Measurements from ENCODE around the gene DNM1. TPM values are rescaled to one million over a fixed set of nuclear protein-coding genes. Genes with fewer than 3 reads are reported as not detected.

DNM1 gene
- total and polyA plus RNA-seq, 7 donors = 1.1 to 5.4 (median 2.1) TPM

DNA sequence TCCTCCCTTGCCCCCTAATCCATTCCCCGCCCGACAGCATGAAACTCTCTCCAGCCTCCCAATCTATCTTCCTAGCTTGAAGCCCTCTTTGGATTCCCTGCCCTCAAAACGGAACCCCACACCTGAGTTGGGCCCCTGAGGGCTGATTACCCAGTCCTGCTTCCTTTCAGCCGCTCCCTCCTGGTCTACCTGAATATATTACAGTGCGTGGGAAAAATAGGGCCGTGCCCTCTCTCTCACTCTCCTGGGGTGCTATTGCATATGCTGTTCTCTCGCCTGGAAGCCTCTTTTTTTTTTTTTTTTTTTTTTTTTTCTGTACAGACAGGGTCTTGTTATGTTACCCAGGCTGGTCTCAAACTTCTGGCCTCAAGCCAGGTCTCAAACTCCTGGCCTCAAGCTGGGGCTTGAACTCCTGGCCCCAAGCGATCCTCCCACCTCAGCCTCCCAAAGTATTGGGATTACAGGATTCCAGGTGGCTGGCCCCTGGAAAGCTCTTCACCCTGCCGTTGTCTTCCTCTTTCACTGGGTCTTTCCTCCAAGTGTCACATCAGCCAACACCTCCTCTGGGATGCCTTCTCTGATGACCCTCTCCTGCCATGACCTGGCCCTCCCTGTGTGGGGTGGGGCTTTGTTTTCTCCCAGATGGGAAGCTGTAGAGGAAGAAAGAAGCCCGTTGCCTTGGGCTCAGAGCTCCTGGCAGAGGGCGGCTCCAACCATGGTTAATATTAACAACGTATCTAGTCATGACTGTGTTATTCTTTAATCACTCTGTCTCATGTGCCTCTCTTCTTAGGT, 8.2 kb downstream of the DNM1 start:
- no peak for DNase-seq
- 53 to 64% (median 64%) methylated on average over 12 of the region's 12 CpGs for WGBS, 3 donors
- no peaks in the 10 kb centered on the region for H3K9me3 ChIP-seq
- H3K4me1 ChIP-seq = peaks cover 3% of the 10 kb centered on the region
- H3K27me3 ChIP-seq (ENCODE audit: insufficient read depth in 3 of 3, low read length in 2 of 3) = no peaks in the 10 kb centered on the region
- intact Hi-C loops (cut with DNase I) = no loop called here
- no peak overlapping the region for H3K4me3 ChIP-seq
- no peak overlapping the region for H3K27ac ChIP-seq
- no peak for ATAC-seq
- TF ChIP-seq, protein P1, sequence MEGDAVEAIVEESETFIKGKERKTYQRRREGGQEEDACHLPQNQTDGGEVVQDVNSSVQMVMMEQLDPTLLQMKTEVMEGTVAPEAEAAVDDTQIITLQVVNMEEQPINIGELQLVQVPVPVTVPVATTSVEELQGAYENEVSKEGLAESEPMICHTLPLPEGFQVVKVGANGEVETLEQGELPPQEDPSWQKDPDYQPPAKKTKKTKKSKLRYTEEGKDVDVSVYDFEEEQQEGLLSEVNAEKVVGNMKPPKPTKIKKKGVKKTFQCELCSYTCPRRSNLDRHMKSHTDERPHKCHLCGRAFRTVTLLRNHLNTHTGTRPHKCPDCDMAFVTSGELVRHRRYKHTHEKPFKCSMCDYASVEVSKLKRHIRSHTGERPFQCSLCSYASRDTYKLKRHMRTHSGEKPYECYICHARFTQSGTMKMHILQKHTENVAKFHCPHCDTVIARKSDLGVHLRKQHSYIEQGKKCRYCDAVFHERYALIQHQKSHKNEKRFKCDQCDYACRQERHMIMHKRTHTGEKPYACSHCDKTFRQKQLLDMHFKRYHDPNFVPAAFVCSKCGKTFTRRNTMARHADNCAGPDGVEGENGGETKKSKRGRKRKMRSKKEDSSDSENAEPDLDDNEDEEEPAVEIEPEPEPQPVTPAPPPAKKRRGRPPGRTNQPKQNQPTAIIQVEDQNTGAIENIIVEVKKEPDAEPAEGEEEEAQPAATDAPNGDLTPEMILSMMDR (IDR thresholded peaks at IDR 0.05) = no peak
- H3K36me3 ChIP-seq (ENCODE audit: insufficient read depth in 1 of 2, low read depth in 1 of 2) = no peaks in the 10 kb centered on the region

GRCh38 chr9:128211981-128212281, 8.8 kb downstream of the DNM1 start:
- H3K9me3 ChIP-seq = no peaks in the 10 kb centered on the region
- no peaks in the 10 kb centered on the region for H3K36me3 ChIP-seq (ENCODE audit: insufficient read depth in 1 of 2, low read depth in 1 of 2)
- 78 to 93% (median 80%) methylated on average over 2 of the region's 2 CpGs for WGBS, 3 donors
- intact Hi-C loops (cut with DNase I) = no loop called here
- TF ChIP-seq, protein P1 (IDR thresholded peaks at IDR 0.05) = no peak
- H3K4me3 ChIP-seq = no peak overlapping the region
- DNase-seq = no peak
- H3K27ac ChIP-seq = no peak overlapping the region
- no peak for ATAC-seq
- peaks cover 3% of the 10 kb centered on the region for H3K4me1 ChIP-seq
- H3K27me3 ChIP-seq (ENCODE audit: insufficient read depth in 3 of 3, low read length in 2 of 3) = no peaks in the 10 kb centered on the region

DNA sequence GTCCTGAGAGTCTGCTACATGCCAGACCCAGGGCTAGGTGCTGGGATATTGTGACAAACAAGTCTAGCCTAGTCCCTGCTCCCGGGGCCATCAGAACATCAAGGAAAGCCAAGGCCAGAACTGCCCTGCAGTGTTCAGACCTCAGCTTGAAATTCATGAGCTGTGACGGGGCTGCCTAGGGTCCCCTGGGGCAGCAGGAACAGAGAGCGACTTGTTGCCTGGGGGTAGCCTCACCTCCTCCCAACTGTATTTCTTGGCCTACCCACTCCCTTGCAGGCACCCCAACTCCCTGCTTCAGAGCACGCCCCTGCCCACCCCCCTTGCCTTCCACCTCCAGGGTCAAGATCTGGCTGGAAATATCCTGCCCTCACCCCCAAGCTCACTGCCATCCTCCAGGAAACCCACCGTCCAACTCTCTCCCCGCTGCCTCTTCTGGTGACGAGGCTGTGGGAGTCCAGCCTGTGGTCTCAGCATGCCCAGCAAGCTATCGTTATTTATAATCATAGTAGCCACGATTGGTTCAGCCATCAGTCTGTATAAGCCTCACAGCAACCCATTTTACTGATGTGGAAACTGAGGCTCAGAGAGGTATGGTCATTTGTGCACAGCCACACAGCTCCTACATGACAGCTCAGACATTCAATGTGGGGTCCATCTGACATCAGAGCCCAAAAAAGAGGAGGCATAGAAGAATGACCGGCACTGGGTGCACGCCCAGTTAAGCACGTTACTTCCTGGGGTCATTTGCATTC, 10.7 kb downstream of the DNM1 start:
- TF ChIP-seq, protein P1 (IDR thresholded peaks at IDR 0.05) = no peak
- Histone ChIP-seq H3K4me1 (peaks cover 3% of the 10 kb centered on the region), H3K36me3 (ENCODE audit: insufficient read depth in 1 of 2, low read depth in 1 of 2) (no peaks in the 10 kb centered on the region), H3K4me3 (no peak overlapping the region), H3K9me3 (no peaks in the 10 kb centered on the region), H3K27me3 (ENCODE audit: insufficient read depth in 3 of 3, low read length in 2 of 3) (no peaks in the 10 kb centered on the region), H3K27ac (no peak overlapping the region)
- intact Hi-C loops (cut with DNase I) = no loop called here
- 79 to 87% (median 79%) methylated on average over 12 of the region's 12 CpGs for WGBS, 3 donors
- DNase-seq (no peak), ATAC-seq (no peak)

GRCh38 chr9:128214571-128215490, 11.7 kb downstream of the DNM1 start:
- no peaks in the 10 kb centered on the region for H3K36me3 ChIP-seq (ENCODE audit: insufficient read depth in 1 of 2, low read depth in 1 of 2)
- TF ChIP-seq, protein P1 (IDR thresholded peaks at IDR 0.05) = no peak
- 50 to 66% (median 54%) methylated on average over 21 of the region's 21 CpGs for WGBS, 3 donors
- no peaks in the 10 kb centered on the region for H3K9me3 ChIP-seq
- no peaks in the 10 kb centered on the region for H3K27me3 ChIP-seq (ENCODE audit: insufficient read depth in 3 of 3, low read length in 2 of 3)
- H3K27ac ChIP-seq = no peak overlapping the region
- intact Hi-C loops (cut with DNase I) = no loop called here
- no peak for DNase-seq
- peaks cover 3% of the 10 kb centered on the region for H3K4me1 ChIP-seq
- H3K4me3 ChIP-seq = no peak overlapping the region
- ATAC-seq = no peak
